GM12878 (cell line): ENCODE measurements around the gene KDM6A.

Source experiments
- GATAD2B ChIP-seq: fragments of 450-650 bp; conservative IDR thresholded peaks from 2 replicates; pipeline ENCODE4 v1.6.1; 2017; ENCODE audit warnings: low read depth, mild to moderate bottlenecking, moderate library complexity
- TF ChIP-seq, protein P1 (sequence below), 3 experiments: IDR thresholded peaks in 2 of 3; conservative IDR thresholded peaks in 1 of 3; 2 replicates each; pipeline ENCODE4 v1.5.1; 2011; ENCODE audit warnings: low read depth in 3 of 3, low read length in 3 of 3, mild to moderate bottlenecking in 3 of 3, control low read depth in 2 of 3, moderate library complexity in 2 of 3, inconsistent platforms in 1 of 3, mixed read lengths in 1 of 3; ENCODE audit not compliant: control insufficient read depth in 2 of 3, insufficient read depth in 1 of 3; ENCODE audit errors: extremely low read depth in 1 of 3

DNA sequence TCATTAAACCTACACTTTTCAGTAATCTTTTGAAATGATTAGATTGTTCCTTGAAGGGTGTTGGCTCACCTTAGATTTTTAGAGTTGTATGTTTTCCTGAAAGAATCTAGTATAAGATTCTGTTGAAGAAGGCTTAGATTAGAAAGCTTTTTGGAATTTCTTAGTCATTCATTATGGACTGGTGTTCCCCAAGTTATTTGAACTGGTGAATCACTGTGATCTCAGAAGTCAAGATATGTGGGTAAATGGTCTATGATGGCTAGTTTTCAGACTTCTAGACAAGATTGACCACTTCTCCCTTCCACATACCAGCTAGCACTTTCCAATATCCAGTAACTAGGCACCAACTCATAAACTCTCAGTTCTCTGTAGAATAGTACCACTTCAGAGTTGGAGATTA, 138.1 kb downstream of the KDM6A start:
- TF ChIP-seq, protein P1, sequence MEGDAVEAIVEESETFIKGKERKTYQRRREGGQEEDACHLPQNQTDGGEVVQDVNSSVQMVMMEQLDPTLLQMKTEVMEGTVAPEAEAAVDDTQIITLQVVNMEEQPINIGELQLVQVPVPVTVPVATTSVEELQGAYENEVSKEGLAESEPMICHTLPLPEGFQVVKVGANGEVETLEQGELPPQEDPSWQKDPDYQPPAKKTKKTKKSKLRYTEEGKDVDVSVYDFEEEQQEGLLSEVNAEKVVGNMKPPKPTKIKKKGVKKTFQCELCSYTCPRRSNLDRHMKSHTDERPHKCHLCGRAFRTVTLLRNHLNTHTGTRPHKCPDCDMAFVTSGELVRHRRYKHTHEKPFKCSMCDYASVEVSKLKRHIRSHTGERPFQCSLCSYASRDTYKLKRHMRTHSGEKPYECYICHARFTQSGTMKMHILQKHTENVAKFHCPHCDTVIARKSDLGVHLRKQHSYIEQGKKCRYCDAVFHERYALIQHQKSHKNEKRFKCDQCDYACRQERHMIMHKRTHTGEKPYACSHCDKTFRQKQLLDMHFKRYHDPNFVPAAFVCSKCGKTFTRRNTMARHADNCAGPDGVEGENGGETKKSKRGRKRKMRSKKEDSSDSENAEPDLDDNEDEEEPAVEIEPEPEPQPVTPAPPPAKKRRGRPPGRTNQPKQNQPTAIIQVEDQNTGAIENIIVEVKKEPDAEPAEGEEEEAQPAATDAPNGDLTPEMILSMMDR (IDR thresholded peaks at IDR 0.05 in 2 of 3, conservative IDR thresholded peaks at IDR 0.05 in 1 of 3; ENCODE audit: control insufficient read depth in 2 of 3, extremely low read depth in 1 of 3, insufficient read depth in 1 of 3, low read depth in 3 of 3, low read length in 3 of 3): no peak
- no peak for TF ChIP-seq GATAD2B
